NOMO-1 (cell line): ENCODE data around the gene PLA2G4B.

Source experiments
- DNase-seq, 2 experiments: peaks; one replicate each; lab custom pipeline; 2025; ENCODE audit not compliant: unreplicated experiment in 2 of 2; lab: John Stamatoyannopoulos, UW

The PLA2G4B gene

GRCh38 chr15:41806291-41807181 lies 32.1 kb upstream of the PLA2G4B start:
- DNase-seq: no peak

DNA sequence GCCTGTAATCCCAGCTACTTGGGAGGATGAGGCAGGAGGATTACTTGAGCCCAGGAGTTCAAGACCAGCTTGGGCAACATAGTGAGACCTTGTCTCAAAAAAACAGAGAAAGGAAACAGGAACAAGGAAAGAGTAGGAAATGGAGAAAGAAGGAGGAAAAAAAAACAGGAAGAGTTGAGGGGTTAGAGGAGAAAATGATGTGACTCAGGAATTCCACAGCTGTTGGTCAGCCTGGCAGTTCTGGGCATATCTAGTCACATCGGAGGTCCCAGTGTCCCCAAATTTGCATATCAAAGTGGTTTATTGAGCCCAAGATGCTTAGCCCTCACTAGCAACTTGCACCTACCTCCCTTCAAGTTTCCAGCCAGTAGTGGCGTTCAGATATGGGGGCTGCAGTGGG lies 29.5 kb upstream of the PLA2G4B start:
- no peak for DNase-seq

DNA sequence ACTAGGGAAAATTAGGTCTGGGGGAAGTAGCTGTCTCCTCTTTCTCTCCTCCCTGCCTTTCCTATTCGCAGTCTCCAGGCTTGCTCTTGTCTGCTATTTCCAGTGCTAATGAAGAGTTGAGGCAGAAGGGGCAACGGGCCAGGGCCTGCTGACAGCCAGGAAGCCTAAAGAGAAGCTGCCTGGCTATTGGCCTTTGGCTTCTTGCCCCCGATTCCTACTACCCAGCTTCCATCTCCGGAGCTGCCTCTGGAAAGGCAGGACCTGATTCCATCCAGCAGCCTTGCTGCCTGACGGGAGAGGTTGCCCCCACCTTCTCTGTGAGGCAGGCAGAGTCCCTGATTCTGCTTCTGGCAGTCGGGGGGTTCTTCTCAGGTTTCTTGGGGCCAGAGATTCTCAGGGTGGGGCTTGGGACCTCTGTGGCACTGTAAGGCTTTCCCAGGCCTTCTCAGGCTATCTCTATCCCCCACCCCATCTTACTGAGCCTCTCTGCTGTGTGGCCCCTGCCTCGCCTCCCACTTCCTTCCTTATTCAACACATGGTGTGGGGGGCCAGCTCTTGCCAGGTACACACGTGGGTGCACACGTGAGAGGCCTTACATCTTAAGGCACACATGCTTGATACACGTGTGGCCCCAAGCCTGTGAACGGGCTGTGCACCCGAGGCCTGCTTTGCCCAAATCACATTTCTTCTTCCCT lies 29.0 kb upstream of the PLA2G4B start:
- no peak for DNase-seq

DNA sequence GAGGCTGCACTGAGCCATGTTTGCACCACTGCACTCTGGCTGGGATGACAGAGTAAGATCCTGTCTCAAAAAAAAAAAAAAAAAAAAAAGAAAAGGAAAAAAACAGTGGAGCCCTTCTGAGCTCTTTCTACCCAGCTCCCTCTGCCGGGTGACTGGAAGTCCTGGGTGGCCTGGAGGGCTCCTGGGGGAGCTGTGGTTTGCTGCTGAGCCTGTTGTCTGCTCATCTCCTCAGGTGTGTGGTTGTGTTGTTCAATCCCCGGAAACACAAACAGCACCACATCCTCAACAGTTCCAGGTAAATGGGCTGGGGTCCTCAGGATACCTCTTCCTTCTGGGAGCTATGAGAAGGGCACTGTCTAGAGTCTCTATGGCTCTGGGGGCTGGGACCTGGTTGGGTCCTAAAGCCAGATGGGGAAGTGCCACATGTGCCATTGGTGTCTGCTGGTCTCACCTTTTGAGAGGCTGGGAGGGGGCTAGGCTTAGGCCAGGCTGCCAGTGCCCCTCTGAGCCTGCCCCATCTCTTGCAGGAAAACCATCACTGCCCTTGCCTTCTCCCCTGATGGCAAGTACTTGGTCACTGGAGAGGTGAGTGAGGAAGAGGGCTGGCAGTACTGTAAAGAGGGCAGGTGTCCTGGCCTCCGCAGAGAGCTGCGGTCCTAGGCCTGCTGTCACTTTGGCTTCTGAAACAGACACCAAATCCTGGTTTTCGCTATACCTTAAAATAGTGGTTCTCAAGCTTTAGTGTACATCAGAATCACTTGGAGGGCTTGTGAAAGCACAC lies 27.8 kb upstream of the PLA2G4B start:
- no peak for DNase-seq

DNA sequence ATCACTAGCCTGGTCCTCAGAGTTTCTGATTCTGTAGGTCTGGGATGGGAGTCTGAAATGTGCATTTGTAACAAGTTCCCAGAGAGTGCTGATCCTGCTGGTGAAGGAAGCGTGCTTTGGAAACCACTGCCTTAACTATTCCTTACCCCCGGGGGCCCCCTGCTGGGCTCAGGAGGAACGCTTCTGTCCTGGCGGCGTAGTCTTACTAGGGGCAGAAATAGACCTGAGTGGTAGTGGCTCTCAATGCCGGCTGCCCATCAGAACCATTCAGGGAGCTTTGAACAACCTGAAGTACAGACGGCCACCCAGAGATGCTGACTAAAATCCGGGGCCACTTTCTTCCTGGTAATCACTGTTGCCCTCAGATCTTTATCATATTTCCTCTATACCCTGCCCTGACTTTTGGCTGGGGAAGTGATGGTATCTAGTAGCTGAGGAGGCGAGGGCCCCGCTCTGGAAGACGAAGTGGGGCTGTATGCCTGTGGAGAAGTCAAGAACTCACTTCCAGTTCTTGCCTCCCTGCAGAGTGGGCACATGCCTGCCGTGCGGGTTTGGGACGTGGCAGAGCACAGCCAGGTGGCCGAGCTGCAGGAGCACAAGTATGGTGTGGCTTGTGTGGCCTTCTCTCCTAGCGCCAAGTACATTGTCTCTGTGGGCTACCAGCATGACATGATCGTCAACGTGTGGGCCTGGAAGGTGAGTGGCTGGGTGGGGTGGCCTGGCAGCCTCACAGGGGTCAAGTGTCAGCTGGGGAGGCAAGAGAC lies 27.0 kb upstream of the PLA2G4B start:
- DNase-seq: peak; percentile 51 to 67

DNA sequence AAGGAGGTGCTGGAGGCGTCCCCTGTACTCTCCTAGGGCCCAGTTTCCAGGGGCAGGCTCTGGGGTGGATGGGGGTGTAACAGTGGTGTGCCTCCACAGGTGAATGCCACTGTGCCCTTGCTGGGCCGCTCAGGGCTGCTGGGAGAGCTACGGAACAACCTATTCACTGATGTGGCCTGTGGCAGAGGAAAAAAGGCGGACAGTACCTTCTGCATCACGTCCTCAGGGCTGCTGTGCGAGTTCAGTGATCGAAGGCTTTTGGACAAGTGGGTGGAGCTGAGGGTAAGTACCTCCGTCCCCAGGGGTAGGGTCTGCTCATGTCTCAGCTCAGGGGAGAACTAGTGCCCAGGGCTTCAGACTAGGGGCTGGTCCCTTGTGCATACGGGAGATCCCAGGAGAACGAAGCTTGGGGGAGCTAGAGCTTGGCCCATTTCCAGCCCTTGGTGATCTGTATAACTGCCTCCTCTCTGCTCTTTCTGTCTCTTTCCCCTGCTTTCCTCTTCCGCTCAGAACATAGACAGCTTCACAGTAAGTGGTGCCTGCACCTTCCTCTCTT lies 25.7 kb upstream of the PLA2G4B start:
- DNase-seq: no peak

DNA sequence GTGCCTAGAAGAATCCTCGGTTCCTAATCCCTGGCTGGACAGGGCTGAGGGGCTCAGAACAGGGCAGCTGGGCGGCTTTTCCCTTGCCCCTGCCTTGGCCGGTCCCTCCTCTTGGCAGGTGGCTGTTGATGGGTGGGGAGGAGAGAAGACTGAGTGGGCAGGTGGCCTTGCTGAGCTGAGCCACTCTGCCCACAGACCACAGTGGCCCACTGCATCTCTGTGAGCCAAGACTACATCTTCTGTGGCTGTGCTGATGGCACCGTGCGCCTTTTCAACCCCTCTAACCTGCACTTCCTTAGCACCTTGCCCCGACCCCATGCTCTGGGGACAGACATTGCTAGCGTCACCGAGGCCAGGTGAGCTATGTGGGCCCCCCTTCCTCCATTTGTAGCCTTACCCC lies 25.2 kb upstream of the PLA2G4B start:
- DNase-seq: no peak

DNA sequence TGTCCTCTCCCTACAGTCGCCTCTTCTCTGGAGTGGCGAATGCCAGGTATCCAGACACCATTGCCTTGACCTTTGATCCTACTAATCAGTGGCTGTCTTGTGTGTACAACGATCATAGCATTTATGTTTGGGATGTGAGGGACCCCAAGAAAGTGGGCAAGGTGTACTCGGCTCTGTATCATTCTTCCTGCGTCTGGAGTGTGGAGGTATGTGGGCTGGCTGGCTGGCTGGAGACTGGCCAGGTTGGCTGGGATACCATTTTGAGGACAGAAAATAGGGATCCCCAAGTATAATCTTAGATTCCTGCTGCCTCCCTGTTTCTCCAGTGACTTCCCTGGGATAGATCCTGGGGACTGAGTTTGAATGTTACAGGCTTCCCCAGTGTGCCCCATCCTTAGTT lies 24.1 kb upstream of the PLA2G4B start:
- DNase-seq: no peak

DNA sequence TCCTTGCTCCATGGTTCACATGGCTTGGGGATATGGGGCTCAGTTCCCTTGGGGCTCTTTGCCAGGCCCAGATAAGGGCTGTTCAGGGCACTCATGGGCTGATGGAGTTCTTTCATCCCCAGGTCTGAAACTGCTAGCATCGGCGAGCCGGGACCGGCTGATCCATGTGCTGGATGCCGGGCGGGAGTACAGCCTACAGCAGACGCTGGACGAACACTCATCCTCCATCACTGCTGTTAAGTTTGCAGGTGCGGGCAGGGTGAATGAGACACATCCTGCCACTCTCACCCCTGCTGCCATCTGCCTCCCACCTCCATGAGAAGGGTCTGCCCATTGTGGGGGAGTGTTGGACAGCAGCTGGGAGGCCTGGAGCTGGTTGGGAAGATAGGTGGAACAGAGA lies 21.9 kb upstream of the PLA2G4B start:
- DNase-seq: no peak

DNA sequence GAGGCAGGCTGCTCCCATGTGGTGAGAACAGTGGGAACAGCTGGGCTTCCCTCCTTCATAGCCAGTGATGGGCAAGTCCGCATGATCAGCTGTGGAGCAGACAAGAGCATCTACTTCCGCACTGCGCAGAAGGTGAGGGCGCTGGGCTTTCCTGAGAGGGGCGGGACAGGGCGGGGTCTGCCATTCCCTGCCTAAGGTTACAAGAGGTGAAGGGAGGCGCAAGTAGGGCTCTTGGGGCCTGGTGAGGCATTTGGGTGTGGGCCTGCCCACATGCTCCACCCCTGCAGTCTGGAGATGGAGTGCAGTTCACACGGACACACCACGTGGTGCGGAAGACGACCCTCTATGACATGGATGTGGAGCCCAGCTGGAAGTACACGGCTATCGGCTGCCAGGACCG lies 21.3 kb upstream of the PLA2G4B start:
- DNase-seq: no peak

GRCh38 chr15:41817781-41818180 lies 20.9 kb upstream of the PLA2G4B start:
- no peak for DNase-seq

- DNase-seq: no peak
These were observed 19.1 kb upstream of the PLA2G4B start for GRCh38 chr15:41819455-41820050.

DNA sequence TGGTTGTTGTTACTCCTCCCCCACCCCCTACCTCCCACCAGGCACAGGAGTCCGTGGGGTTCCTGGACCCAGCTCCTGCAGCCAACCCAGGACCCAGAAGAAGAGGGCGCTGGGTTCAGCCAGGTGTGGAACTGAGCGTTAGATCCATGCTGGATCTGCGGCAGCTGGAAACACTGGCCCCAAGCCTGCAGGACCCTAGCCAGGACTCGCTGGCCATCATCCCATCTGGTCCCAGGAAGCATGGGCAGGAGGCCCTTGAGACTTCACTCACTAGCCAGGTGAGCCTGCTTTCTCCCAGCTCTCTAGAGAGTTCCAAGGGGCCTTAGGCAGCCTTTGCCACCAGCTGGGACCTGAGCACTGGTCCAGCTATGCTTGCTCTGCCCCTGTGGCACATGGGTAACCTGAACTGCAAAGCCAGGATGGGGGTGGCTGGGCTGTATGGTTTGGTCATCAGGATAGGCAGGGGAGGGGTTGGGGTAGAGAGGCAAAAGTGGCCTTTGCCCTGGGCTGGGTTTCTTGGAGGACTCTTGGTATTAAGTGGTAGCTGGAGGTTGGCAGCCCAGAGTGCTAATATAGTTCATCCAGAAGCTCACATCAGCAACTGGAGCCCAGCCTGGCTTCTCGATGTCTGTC lies 17.7 kb upstream of the PLA2G4B start:
- no peak for DNase-seq

DNA sequence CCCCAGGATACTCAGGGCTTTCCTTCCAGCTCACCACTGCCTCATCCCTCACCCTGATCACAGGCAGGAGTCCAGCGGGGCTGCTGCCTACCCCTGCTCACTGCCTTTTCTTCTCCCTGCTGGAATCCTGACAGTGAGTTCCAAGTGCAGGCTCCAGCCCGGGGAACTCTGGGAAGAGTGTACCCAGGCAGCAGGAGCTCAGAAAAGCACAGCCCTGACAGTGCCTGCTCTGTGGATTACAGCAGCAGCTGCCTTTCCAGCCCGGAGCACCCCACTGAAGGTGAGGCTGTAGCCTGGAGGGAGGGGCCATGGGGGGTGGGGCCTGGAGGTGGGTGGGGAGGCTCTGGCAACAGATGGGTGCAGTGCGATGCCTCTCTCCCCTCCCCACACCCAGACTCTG lies 16.8 kb upstream of the PLA2G4B start:
- no peak for DNase-seq

- DNase-seq: no peak
These were observed 16.2 kb upstream of the PLA2G4B start for GRCh38 chr15:41822471-41822870.

DNA sequence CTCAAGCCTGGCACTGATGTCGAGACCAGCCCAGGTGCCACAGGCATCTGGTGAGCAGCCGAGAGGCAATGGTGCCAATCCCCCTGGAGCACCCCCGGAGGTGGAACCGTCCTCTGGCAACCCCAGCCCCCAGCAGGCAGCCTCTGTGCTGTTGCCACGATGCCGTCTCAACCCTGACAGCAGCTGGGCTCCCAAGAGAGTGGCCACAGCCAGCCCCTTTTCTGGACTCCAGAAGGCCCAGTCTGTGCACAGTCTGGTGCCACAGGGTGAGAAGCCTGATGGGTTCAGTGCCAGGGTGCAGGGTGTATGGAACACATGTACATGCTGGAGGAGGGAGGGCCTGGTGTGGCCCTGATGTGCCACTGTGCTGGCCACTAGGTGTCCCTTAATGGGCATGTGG lies 15.7 kb upstream of the PLA2G4B start:
- DNase-seq: no peak

DNA sequence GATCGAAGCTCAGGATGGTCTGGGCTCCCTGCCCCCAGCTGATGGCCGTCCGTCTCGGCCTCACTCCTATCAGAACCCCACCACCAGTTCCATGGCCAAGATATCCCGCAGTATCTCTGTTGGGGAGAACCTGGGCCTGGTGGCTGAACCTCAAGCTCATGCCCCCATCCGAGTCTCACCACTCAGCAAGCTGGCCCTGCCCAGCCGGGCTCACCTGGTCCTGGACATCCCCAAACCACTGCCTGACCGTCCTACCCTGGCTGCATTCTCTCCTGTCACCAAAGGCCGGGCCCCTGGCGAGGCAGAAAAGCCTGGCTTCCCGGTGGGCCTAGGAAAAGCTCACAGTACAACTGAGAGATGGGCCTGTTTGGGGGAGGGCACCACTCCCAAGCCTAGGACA lies 15.1 kb upstream of the PLA2G4B start:
- DNase-seq: no peak

DNA sequence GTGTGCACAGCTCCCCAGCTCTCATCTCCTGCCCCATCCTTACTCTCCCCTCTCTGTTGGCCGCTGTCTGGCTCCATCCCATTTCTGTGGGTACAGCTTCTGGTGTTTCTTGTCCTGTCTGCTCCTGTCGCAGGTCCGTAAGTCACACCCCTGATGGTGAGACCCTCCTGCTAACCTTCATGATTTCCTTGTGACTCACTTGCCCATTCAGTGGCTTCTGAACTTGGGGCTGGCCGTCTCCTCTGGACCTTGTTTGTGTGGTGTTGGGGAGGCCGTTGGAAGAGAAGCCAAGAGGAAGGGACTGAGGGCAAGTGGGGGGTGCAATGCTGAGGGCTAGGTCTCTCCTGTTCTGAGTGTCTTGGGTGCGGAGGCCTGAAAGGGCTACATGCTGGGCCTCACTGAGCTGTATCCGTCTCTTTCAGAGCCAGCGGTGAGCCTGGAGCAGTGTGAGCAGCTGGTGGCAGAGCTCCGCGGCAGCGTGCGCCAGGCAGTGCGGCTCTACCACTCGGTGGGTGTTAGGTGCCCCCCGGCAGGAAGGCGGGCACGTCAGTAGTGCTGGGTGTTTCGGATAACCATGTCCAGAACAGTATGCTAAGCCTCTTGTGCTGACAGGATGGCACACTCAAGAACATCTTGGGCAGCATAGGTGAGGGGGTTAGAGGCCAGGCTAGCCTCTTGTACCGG lies 14.4 kb upstream of the PLA2G4B start:
- no peak for DNase-seq

- no peak for DNase-seq
These were observed 13.5 kb upstream of the PLA2G4B start for GRCh38 chr15:41825145-41825544.
